HFF-Myc (cell line): ENCODE measurements around the gene ANXA1.

ENCODE experiments used
- DNase-seq: peaks from one replicate; pipeline ENCODE4 v3.0.0-alpha.2; 2011; ENCODE audit warnings: low read depth; ENCODE audit errors: extremely low read depth
- H3K4me3 ChIP-seq: replicated peaks from 2 replicates; pipeline ENCODE4 v1.5.1; 2011; ENCODE audit warnings: low read depth, mild to moderate bottlenecking, control low read depth, low read length
- CTCF ChIP-seq: IDR thresholded peaks from 2 replicates; pipeline ENCODE4 v1.5.1; 2012; ENCODE audit warnings: mild to moderate bottlenecking, low read depth, low read length, control low read depth; ENCODE audit errors: missing control alignments

ANXA1 gene

GRCh38 chr9:73170185-73170957, 18.7 kb downstream of the ANXA1 start:
- no peak for TF ChIP-seq CTCF
- H3K4me3 ChIP-seq: no peak overlapping the region
- no peak for DNase-seq

- H3K4me3 ChIP-seq: no peak overlapping the region
- no peak for DNase-seq
- TF ChIP-seq CTCF: no peak
These were observed 21.2 kb downstream of the ANXA1 start for GRCh38 chr9:73172901-73173215.

- DNase-seq: no peak
- no peak overlapping the region for H3K4me3 ChIP-seq
- no peak for TF ChIP-seq CTCF
These were observed 22.1 kb downstream of the ANXA1 start for GRCh38 chr9:73173557-73174329.

- no peak overlapping the region for H3K4me3 ChIP-seq
- TF ChIP-seq CTCF: no peak
- DNase-seq: no peak
These were observed 22.8 kb downstream of the ANXA1 start for GRCh38 chr9:73174330-73174980.

GRCh38 chr9:73176450-73176875, 24.8 kb downstream of the ANXA1 start:
- no peak for TF ChIP-seq CTCF
- no peak for DNase-seq
- no peak overlapping the region for H3K4me3 ChIP-seq

- DNase-seq: no peak
- H3K4me3 ChIP-seq: no peak overlapping the region
These were observed 26.4 kb downstream of the ANXA1 start for GRCh38 chr9:73178044-73178443.

More at GRCh38 chr9:73178044-73178443, 26.4 kb downstream of the ANXA1 start:
- no peak for TF ChIP-seq CTCF
